GM19463 (cell line): ENCODE results near the gene CCR5.
A peak's percentile ranks its signal among the peaks of the same experiment; 100 is the strongest.
"Not testable (repeated sequence)": the region's sequence is repeated elsewhere in the genome, so short reads cannot be mapped to it uniquely, and the experiment has no call there.

Source experiments
- ATAC-seq: cut with Tn5 transposase; IDR thresholded peaks from one replicate; pipeline ENCODE4 v1.9.1; 2021; ENCODE audit warnings: mild to moderate bottlenecking, moderate library complexity; ENCODE audit not compliant: unreplicated experiment

The CCR5 gene

DNA sequence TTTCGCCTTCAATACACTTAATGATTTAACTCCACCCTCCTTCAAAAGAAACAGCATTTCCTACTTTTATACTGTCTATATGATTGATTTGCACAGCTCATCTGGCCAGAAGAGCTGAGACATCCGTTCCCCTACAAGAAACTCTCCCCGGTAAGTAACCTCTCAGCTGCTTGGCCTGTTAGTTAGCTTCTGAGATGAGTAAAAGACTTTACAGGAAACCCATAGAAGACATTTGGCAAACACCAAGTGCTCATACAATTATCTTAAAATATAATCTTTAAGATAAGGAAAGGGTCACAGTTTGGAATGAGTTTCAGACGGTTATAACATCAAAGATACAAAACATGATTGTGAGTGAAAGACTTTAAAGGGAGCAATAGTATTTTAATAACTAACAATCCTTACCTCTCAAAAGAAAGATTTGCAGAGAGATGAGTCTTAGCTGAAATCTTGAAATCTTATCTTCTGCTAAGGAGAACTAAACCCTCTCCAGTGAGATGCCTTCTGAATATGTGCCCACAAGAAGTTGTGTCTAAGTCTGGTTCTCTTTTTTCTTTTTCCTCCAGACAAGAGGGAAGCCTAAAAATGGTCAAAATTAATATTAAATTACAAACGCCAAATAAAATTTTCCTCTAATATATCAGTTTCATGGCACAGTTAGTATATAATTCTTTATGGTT lies at the start of gene CCR5:
TSS of gene CCR5 (plus strand) at position 108 of the 680 bp plus-strand sequence. CDS start 1,957 bp downstream, outside the sequence.
- ATAC-seq: no peak

DNA sequence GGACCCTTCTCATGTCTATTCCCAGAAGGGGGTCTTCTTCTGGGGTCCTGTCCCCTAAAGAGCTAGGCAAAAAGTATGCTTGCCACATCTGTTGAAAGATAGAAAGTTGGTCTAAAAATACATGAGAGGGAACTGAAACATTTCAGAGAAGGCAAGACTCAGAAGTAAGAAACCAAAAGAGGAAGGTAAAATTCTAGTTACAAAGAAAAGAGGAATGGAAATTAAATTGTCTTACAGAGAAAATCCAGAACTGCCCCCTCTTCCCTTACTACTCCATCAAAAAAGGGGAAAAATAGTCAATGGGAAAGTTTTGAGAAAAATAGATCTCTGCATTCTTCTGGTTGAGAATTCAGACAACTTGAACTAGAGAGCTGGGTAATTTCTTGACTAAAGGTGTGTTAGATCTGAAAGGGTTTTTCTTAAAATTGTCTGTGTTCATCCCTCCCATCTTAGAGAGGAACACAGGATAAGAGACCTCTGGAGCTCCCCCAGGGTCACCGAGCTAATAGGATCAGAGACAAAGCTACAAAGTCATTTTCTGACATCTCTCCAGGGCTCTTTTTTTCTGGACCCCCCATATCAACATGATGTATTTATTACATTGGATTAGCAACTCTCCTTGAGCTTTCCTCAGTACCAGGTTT lies 49.2 kb upstream of the CCR5 start:
- no peak for ATAC-seq

- ATAC-seq: no peak
These were observed 46.7 kb upstream of the CCR5 start for GRCh38 chr3:46324036-46324435.

DNA sequence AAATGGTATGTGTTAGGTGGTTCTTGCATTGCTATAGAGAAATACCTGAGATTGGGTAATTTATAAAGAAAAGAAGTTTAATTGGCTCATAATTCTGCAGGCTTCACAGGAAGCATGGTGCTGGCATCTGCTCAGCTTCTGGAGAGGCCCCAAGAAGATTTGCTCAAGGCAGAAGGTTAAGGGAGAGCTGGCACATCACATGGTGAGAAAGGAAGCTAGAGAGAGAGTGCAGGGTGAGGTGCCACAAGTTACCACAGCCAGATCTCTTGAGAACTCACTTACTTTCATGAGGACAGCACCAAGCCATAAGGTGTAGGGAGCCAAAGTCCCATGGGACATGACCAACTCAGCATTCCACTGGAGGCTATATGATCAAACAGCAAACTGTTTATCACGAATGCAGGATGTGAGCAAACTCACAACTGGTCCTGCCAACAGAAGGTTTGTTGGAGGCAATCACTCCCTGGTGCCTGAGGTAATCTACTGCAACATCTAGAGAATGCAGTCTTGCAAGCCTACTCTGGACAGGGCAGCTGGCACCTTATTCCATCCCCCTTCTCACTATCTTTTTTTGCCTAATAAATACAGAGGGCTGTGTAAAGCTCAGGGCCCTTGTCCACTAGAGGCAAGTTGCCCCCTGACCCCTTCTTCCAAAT lies 45.0 kb upstream of the CCR5 start:
- ATAC-seq: no peak

- ATAC-seq: not testable (repeated sequence)
These were observed 40.1 kb upstream of the CCR5 start for GRCh38 chr3:46330676-46331075.

DNA sequence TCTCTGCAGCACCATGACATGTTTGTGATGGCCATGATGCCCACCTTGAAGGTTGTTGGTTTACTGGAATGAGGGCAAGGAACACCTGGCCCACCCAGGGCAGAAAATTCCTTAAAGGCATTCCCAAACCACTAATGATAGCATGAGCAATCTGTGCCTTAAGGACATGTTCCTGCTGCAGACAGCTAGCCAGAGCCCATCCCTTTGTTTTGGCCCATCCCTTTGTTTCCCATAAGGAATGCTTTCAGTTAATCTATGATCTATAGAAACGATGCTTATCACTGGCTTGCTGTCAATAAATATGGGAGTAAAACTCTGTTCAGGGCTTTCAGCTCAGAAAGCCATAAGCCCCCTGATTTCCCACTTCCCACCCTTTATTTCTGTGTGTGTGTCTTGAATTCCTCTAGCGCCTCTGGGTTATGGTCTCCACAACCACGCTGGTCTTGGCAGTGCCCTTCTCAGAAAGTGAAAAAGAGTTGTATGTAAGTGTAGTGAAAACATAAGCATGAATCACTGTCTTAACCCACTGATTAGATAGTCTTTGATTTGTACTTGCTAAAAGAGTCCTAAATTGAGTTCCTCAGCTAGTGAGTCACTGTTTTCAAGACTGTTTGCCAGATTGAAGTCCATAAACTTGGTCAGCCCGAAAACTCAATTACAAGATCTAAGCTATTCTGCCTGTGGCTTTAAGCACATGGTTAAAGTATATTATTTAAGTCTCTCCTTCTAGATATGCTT lies 35.8 kb upstream of the CCR5 start:
- ATAC-seq: no peak

DNA sequence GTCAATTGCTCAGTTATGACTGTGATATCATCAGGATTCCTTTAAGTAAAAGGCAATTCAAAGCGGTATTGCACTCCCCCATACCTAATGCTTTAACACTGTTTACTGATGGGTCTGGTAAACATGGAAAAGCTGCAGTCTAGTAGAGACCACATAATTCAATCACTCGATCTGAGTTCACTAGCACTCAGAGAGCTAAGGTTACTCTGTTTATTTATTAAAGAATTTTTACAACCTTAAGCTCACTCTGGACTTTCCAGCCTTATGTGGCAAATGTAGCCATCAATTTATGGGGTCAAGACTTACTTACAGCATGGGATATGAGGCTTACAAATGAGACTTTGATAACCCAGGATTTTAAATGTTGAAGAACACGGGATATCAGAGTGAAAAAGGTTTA lies 35.2 kb upstream of the CCR5 start:
- ATAC-seq: no peak

DNA sequence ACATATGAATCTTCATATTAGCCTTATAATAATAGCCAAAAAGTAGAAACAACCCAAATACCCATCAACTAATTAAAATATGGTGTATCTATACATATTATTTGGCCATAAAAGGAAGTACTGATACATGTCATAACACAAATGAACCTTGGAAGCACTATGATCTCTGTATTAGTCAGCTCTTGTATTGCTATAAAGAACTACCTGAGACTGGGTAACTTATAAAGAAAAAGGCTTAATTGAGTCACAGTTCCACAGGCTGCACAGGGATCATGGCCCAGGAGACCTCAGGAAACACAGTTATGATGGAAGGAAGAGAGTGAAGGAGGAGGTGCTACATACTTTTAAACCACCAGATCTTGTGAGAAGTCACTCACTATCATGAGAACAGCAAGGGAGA lies 32.8 kb upstream of the CCR5 start:
- no peak for ATAC-seq

- ATAC-seq: no peak
These were observed 31.9 kb upstream of the CCR5 start for GRCh38 chr3:46338840-46339239.

DNA sequence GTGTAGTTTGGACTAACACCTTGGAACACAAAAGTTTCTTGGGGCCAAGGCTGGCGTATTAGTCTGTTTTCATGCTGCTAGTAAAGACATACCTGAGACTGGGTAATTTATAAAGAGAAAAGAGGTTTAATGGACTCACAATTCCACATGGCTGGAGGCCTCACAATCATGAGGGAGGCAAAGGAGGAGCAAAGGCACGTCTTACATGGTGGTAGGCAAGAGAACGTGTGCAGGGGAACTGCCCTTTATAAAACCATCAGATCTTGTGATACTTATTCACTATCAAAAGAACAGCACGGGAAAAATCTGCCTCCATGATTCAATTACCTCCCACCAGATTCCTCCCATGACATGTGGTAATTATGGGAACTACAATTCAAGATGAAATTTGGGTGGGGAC lies 26.3 kb upstream of the CCR5 start:
- ATAC-seq: no peak

- no peak for ATAC-seq
These were observed 21.8 kb upstream of the CCR5 start for GRCh38 chr3:46348823-46349482.

- ATAC-seq: peak; percentile 74
These were observed 21.1 kb upstream of the CCR5 start for GRCh38 chr3:46349484-46350261.

DNA sequence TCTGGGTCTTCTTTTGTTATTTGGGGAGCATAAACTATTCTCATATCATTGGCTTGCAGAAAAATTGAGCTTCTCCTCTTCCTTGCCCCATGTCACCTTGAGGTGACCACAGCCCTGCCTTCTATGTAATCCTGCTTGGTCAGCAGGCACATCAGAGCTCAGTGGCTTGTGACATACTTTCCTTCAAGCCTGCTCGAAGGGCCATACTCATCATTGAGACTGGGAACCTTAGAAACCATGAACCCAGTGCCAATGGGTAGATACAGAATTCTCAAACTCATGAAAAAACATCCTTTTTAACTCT lies 20.5 kb upstream of the CCR5 start:
- ATAC-seq: peak; percentile 25

DNA sequence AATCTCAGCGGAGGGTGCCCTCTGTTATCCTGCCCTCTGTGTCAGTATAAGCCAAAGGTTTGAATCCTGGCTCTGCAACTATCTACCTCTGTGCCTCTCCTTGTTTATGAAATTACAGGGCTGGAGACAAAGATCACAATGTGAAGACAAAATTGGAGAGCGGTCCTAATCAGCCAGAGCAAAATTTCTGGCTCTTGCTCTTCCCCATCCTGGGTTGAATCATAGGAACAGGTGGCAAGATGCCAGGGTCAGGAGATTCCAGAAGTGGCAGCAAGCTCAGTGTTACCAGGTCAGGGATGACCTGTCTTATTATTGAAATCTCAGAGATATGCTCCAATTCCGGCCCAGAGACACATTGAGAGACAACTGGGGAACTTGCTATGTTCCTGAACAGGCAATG lies 19.1 kb upstream of the CCR5 start:
- ATAC-seq: no peak

- ATAC-seq: no peak
These were observed 17.7 kb upstream of the CCR5 start for GRCh38 chr3:46353090-46353489.

- ATAC-seq: no peak
These were observed 16.9 kb upstream of the CCR5 start, which contains the start of gene CCR2 for GRCh38 chr3:46353647-46354410. Gene CCR2, plus strand, starts transcription at chr3:46354111. Its CDS starts 3,417 bp downstream, at chr3:46357528.

DNA sequence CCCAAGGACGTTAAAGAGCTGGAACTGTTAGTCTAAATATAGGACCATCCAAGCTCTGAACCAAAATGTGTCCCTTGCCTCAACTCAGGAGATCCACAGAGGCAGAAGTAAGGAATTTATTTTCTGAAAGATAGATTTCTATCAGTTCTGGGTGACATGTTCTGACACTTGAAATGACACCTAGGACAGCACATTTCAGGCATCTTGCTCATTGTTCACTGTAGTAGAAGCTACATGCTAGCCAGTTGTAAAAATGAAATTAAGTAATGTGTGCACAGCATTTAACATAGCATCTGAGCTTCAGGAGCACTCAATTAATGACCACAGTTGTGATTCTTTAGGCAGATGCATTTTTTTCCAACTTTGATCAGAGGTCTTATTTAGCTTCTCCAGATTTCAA lies 16.3 kb upstream of the CCR5 start:
- ATAC-seq: no peak

DNA sequence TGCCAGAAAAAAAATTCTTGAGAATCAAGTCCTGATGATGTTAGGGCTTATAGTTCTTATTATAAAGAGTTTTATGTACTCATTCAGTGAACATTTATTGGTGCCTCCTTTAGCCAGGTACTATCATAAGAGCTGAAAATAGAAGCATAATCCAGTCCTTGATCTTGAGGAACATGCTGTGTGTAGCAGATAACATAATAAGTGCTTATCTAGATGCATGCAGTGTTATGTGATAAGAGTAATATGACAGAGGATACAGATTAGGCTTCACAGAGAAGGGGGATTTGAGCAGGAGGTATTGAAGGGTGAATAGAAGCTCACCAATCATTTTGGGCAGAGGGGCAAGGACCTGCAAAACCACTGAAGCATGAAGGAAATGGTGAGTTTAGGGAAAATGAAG lies 15.8 kb upstream of the CCR5 start:
- no peak for ATAC-seq

- ATAC-seq: no peak
These were observed 14.5 kb upstream of the CCR5 start for GRCh38 chr3:46356276-46356675.

- no peak for ATAC-seq
These were observed 13.8 kb upstream of the CCR5 start for GRCh38 chr3:46356909-46357308.
